H1 (cell line): ENCODE measurements around the gene GRXCR2. TPM values are rescaled to one million over a fixed set of nuclear protein-coding genes. Genes with fewer than 3 reads are reported as not detected.

Experiments
- CTCF ChIA-PET: fragments of 300-600 bp; sonication (Branson Sonifier 250); formaldehyde crosslinking; loops from one replicate; lab custom pipeline; 2021; ENCODE audit not compliant: partially characterized antibody; lab: Charles Lee
- POLR2A ChIA-PET: fragments of 300-600 bp; sonication (Branson Sonifier 250); formaldehyde crosslinking; loops from one replicate; lab custom pipeline; 2021; ENCODE audit warnings: inconsistent platforms; ENCODE audit not compliant: partially characterized antibody; lab: Charles Lee
- DNase-seq, 2 experiments: peaks; one replicate each; pipeline versions ENCODE4 v3.0.0 to v3.0.0-alpha.2; 2010 to 2022; ENCODE audit warnings: low spot score in 2 of 2, low read depth in 1 of 2, mixed read lengths in 1 of 2
- FAIRE-seq: peaks from 2 replicates; lab custom pipeline; 2011; peaks lifted over from hg19 to GRCh38; lab: Jason Lieb, UNC
- H2AFZ ChIP-seq: 2 replicates; pipeline ENCODE4 v1.8.1; 2012; ENCODE audit warnings: low read length, inconsistent platforms
- H2AK5ac ChIP-seq: 2 replicates; pipeline ENCODE4 v1.6.1; 2013; ENCODE audit warnings: low read depth, low read length
- H2BK120ac ChIP-seq: replicated peaks from 2 replicates; pipeline ENCODE3; 2013; ENCODE audit warnings: low read depth, low read length, inconsistent platforms
- H2BK12ac ChIP-seq: 2 replicates; pipeline ENCODE4 v1.6.1; 2013; ENCODE audit warnings: low read depth, low read length
- H2BK15ac ChIP-seq: 2 replicates; pipeline ENCODE4 v1.6.1; 2013; ENCODE audit warnings: low read length
- H2BK20ac ChIP-seq: 2 replicates; pipeline ENCODE4 v1.6.1; 2013; ENCODE audit warnings: low read length
- H2BK5ac ChIP-seq: 2 replicates; pipeline ENCODE4 v1.6.1; 2013; ENCODE audit warnings: low read depth, low read length
- H3K14ac ChIP-seq: 2 replicates; pipeline ENCODE4 v1.6.1; 2013; ENCODE audit warnings: inconsistent platforms; ENCODE audit not compliant: insufficient read length
- H3K18ac ChIP-seq: 2 replicates; pipeline ENCODE4 v1.6.1; 2013; ENCODE audit warnings: low read length; ENCODE audit errors: extremely low read depth
- H3K23ac ChIP-seq: 2 replicates; pipeline ENCODE4 v1.6.1; 2013; ENCODE audit warnings: inconsistent platforms; ENCODE audit not compliant: insufficient read length
- H3K23me2 ChIP-seq: 2 replicates; pipeline ENCODE4 v1.6.1; 2013; ENCODE audit warnings: low read depth, low read length
- H3K27ac ChIP-seq: 2 replicates; pipeline ENCODE4 v1.6.1; 2011; ENCODE audit warnings: low read depth, low read length, inconsistent platforms
- H3K27me3 ChIP-seq, 4 experiments: replicated peaks in 1 of 4; 1 replicate in 1 of 4; 2 replicates in 3 of 4; pipeline versions ENCODE4 v1.6.1 to v1.8.1; 2011 to 2013; ENCODE audit warnings: low read length in 3 of 4, mild to moderate bottlenecking in 3 of 4, inconsistent platforms in 2 of 4, mixed read lengths in 2 of 4, moderate library complexity in 1 of 4; ENCODE audit not compliant: control insufficient read depth in 3 of 4, insufficient read depth in 3 of 4; ENCODE audit errors: extremely low read depth in 1 of 4
- H3K36me3 ChIP-seq, 4 experiments: 2 replicates each; pipeline versions ENCODE4 v1.6.1 to v1.8.1; 2011 to 2013; ENCODE audit warnings: mild to moderate bottlenecking in 4 of 4, low read length in 3 of 4, moderate library complexity in 2 of 4, control low read depth in 1 of 4, inconsistent platforms in 1 of 4; ENCODE audit not compliant: insufficient read depth in 4 of 4, control insufficient read depth in 2 of 4
- H3K4ac ChIP-seq: replicated peaks from 2 replicates; pipeline ENCODE3; 2013; ENCODE audit warnings: low read length, low read depth, mixed read lengths, inconsistent platforms; ENCODE audit not compliant: insufficient read length
- H3K4me1 ChIP-seq, 4 experiments: replicated peaks in 1 of 4; 1 replicate in 1 of 4; 2 replicates in 3 of 4; pipeline versions ENCODE4 v1.6.1 to v1.8.1; 2011 to 2013; ENCODE audit warnings: low read length in 3 of 4, inconsistent platforms in 2 of 4, mixed read lengths in 1 of 4; ENCODE audit not compliant: insufficient read depth in 4 of 4, control insufficient read depth in 3 of 4
- H3K4me2 ChIP-seq, 2 experiments: 2 replicates each; pipeline versions ENCODE4 v1.6.1 to v1.8.1; 2011 to 2013; ENCODE audit warnings: low read depth in 2 of 2, low read length in 2 of 2, control low read depth in 1 of 2, inconsistent platforms in 1 of 2, mild to moderate bottlenecking in 1 of 2; ENCODE audit not compliant: insufficient read depth in 1 of 2
- H3K4me3 ChIP-seq, 4 experiments: fragments of 200-600, 300-600 bp in 1 of 4; sonication (generic), shearing (Covaris generic), sonication (Bioruptor Twin) in 1 of 4; 2 replicates each; pipeline versions ENCODE4 v1.5.1 to v1.8.1; 2011 to 2016; ENCODE audit warnings: low read length in 4 of 4, low read depth in 3 of 4, control low read depth in 2 of 4, inconsistent platforms in 2 of 4, mild to moderate bottlenecking in 2 of 4, mixed read lengths in 1 of 4, moderate library complexity in 1 of 4; ENCODE audit not compliant: insufficient read depth in 2 of 4; ENCODE audit errors: extremely low read depth in 1 of 4
- H3K56ac ChIP-seq: replicated peaks from 2 replicates; pipeline ENCODE3; 2013; ENCODE audit warnings: low read depth, mild to moderate bottlenecking, mixed read lengths, low read length, inconsistent platforms; ENCODE audit not compliant: insufficient read length
- H3K79me1 ChIP-seq: 2 replicates; pipeline ENCODE4 v1.6.1; 2013; ENCODE audit warnings: low read depth, low read length, control low read depth
- H3K79me2 ChIP-seq, 2 experiments: 2 replicates each; pipeline versions ENCODE4 v1.6.1 to v1.8.1; 2012 to 2013; ENCODE audit warnings: low read length in 2 of 2, mild to moderate bottlenecking in 2 of 2, inconsistent platforms in 1 of 2; ENCODE audit not compliant: insufficient read depth in 2 of 2, control insufficient read depth in 1 of 2
- H3K9ac ChIP-seq, 4 experiments: replicated peaks in 1 of 4; 1 replicate in 1 of 4; 2 replicates in 3 of 4; pipeline versions ENCODE4 v1.6.1 to v1.8.1; 2011 to 2013; ENCODE audit warnings: low read depth in 3 of 4, low read length in 3 of 4, control low read depth in 2 of 4, mild to moderate bottlenecking in 2 of 4, moderate library complexity in 2 of 4, inconsistent platforms in 1 of 4; ENCODE audit errors: extremely low read depth in 1 of 4
- H3K9me3 ChIP-seq, 2 experiments: 2 replicates each; pipeline versions ENCODE4 v1.6.1 to v1.8.1; 2012 to 2013; ENCODE audit warnings: mild to moderate bottlenecking in 2 of 2, moderate library complexity in 2 of 2, control low read depth in 1 of 2, inconsistent platforms in 1 of 2, low read depth in 1 of 2, low read length in 1 of 2, mixed read lengths in 1 of 2; ENCODE audit not compliant: insufficient read depth in 2 of 2
- H4K20me1 ChIP-seq, 2 experiments: replicated peaks in 1 of 2; 2 replicates each; pipeline versions ENCODE3 to v1.8.1; 2011 to 2013; ENCODE audit warnings: inconsistent platforms in 2 of 2, low read length in 2 of 2, mild to moderate bottlenecking in 1 of 2; ENCODE audit not compliant: insufficient read depth in 2 of 2, control insufficient read depth in 1 of 2
- H4K5ac ChIP-seq: 2 replicates; pipeline ENCODE4 v1.6.1; 2013; ENCODE audit warnings: low read length, low read depth, mixed read lengths, inconsistent platforms; ENCODE audit not compliant: insufficient read length
- H4K8ac ChIP-seq: 2 replicates; pipeline ENCODE4 v1.8.0; 2013; ENCODE audit warnings: mild to moderate bottlenecking, moderate library complexity, low read length, inconsistent platforms; ENCODE audit not compliant: insufficient read depth; ENCODE audit errors: extremely low read depth
- H4K91ac ChIP-seq: replicated peaks from 2 replicates; pipeline ENCODE3; 2013; ENCODE audit warnings: low read length, mixed read lengths, inconsistent platforms; ENCODE audit not compliant: insufficient read length
- CBX5 ChIP-seq: fragments of 300-800, 300-1000 bp; sonication (generic); IDR thresholded peaks from 2 replicates; pipeline ENCODE4 v1.7.1; 2016; ENCODE audit warnings: antibody characterized with exemption, low read length, low read depth
- CHD2 ChIP-seq: IDR thresholded peaks from 2 replicates; pipeline ENCODE4 v1.6.1; 2012; ENCODE audit warnings: low read length, improper control_type of control experiment
- HDAC2 ChIP-seq, 2 experiments: fragments of 300-600 bp in 1 of 2; sonication (generic) in 1 of 2; IDR thresholded peaks; 2 replicates each; pipeline ENCODE4 v1.6.1; 2011 to 2012; ENCODE audit warnings: low read depth in 2 of 2, low read length in 2 of 2, mild to moderate bottlenecking in 2 of 2, moderate library complexity in 2 of 2, borderline replicate concordance in 1 of 2, inconsistent platforms in 1 of 2
- KDM1A ChIP-seq: fragments of 200-600, 300-600 bp; sonication (generic); IDR thresholded peaks from 2 replicates; pipeline ENCODE4 v1.7.1; 2016; ENCODE audit warnings: mild to moderate bottlenecking, low read length, borderline replicate concordance
- KDM5A ChIP-seq: fragments of 200-600 bp; IDR thresholded peaks from 2 replicates; pipeline ENCODE4 v1.7.1; 2012; ENCODE audit warnings: mild to moderate bottlenecking, low read length, inconsistent platforms, mixed read lengths
- MAFK ChIP-seq: IDR thresholded peaks from 2 replicates; pipeline ENCODE4 v1.6.1; 2012; ENCODE audit warnings: low read depth, mild to moderate bottlenecking, improper control_type of control experiment, low read length
- NRF1 ChIP-seq: IDR thresholded peaks from 2 replicates; pipeline ENCODE4 v1.6.1; 2011; ENCODE audit warnings: mild to moderate bottlenecking, low read depth, low read length, improper control_type of control experiment
- PHF8 ChIP-seq: fragments of 200-600 bp; sonication (generic); conservative IDR thresholded peaks from 2 replicates; pipeline ENCODE4 v1.7.1; 2012; ENCODE audit warnings: low read depth, mild to moderate bottlenecking, inconsistent platforms, low read length, moderate library complexity
- POLR2A ChIP-seq, 2 experiments: IDR thresholded peaks; 1 replicate in 1 of 2; 2 replicates in 1 of 2; pipeline ENCODE4 v1.6.1; 2011; ENCODE audit warnings: low read depth in 2 of 2, low read length in 2 of 2, mild to moderate bottlenecking in 2 of 2; ENCODE audit errors: control extremely low read depth in 1 of 2
- RBBP5 ChIP-seq: IDR thresholded peaks from 2 replicates; pipeline ENCODE4 v1.7.1; 2012; ENCODE audit warnings: low read depth, mild to moderate bottlenecking, inconsistent platforms, low read length, moderate library complexity, borderline replicate concordance
- SP2 ChIP-seq: IDR thresholded peaks from 2 replicates; pipeline ENCODE4 v1.6.1; 2012; ENCODE audit warnings: mild to moderate bottlenecking, low read length, inconsistent platforms
- WGBS, 2 experiments: shearing (Covaris generic) in 1 of 2; methylation state at CpG; one replicate each; pipeline versions ENCODE4 v1.1.6 to v1.1.7; 2013 to 2015; ENCODE audit warnings: low lambda C conversion rate in 2 of 2, mixed read lengths in 2 of 2, inconsistent platforms in 1 of 2, low coverage in 1 of 2, missing lambda C conversion rate in 1 of 2; ENCODE audit not compliant: insufficient replicate concordance in 2 of 2, insufficient coverage in 1 of 2, insufficient read length in 1 of 2; ENCODE audit errors: extremely low coverage in 1 of 2, missing lambda C conversion rate in 1 of 2; 5-methylcytosine and 5-hydroxymethylcytosine counted together
- polyA plus RNA-seq, 7 experiments: library from polyadenylated mRNA; depleted of rRNA in 3 of 7; stranded (reverse) in 5 of 7; unstranded in 2 of 7; fragments of >200 nt in 5 of 7; fragments of 200-250 nt in 2 of 7; gene quantifications; 1 replicate in 5 of 7; 2 replicates in 1 of 7; 4 replicates in 1 of 7; pipeline versions ENCODE4 v1.2.1 to v1.2.3, GENCODE V29; 2011 to 2013; ENCODE audit warnings: missing spikeins in 2 of 7, mixed read lengths in 2 of 7
- total RNA-seq: library from RNA; stranded (reverse); fragmentation: NEBNext Ultra II Directional; extraction: Animal tissue kit (Norgen Biotek cat#: 25700); gene quantifications from 2 replicates; pipeline ENCODE4 v1.2.1, GENCODE V29; 2021
- TF ChIP-seq, protein P1 (sequence below): IDR thresholded peaks from 2 replicates; pipeline ENCODE4 v1.6.1; 2012; ENCODE audit warnings: inconsistent platforms

The GRXCR2 gene
- total and polyA plus RNA-seq, 2 of the 8 experiments (the other 6 are each of a cell fraction or from before 2014, with no cell fraction given) = not detected

DNA sequence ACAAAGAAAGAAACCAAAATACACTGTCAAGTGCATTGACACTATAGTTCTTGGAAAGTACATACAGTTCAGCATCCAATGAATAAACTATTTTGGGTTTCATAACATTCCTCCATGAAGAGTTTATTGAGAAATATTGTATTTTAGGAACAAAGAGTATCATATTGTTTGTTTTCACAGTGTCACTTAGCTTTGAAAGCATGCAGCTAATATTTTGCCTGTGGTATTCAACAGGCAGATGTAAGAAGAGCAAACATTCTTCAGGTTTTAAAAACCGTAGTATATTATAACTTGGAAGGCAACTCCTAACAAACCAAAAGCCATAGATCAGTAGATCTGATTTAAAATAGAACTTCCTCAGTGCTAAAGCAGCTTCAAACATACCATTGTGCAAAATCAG lies 42.2 kb downstream of the GRXCR2 start:
- Histone ChIP-seq H3K56ac (no peak overlapping the region), H2BK120ac (no peak overlapping the region), H2BK15ac (no peak overlapping the region), H3K36me3 (no peaks in the 10 kb centered on the region), H4K20me1 (no peaks in the 10 kb centered on the region), H4K8ac (no peak overlapping the region), H2BK12ac (no peak overlapping the region), H3K4ac (no peak overlapping the region), H3K9me3 (no peaks in the 10 kb centered on the region), H3K18ac (no peak overlapping the region), H3K79me1 (no peaks in the 10 kb centered on the region), H4K5ac (no peak overlapping the region), H2BK20ac (no peak overlapping the region), H3K27ac (no peak overlapping the region), H3K27me3 (peaks cover 0 to 12% (median 10%) of the 10 kb centered on the region in 4 experiments; a peak in 6 of 7 replicates), H3K4me2 (no peak overlapping the region), H4K91ac (no peak overlapping the region), H2AFZ (no peak overlapping the region), H3K23ac (no peak overlapping the region), H2BK5ac (no peak overlapping the region), H3K4me1 (peaks cover 0 to 1% (median under 1%) of the 10 kb centered on the region in 4 experiments; a peak in 4 of 7 replicates), H3K23me2 (peaks cover 7% of the 10 kb centered on the region; the same call in 1 of the 2 replicates), H3K79me2 (no peaks in the 10 kb centered on the region), H3K9ac (no peak overlapping the region), H2AK5ac (no peak overlapping the region), H3K14ac (no peak overlapping the region), H3K4me3 (no peak overlapping the region)
- no peak for DNase-seq
- 48% methylated on average over 1 of the region's 1 CpG; no CpG with 5 or more reads in 1 of the 2 experiments for WGBS, 2 experiments
- TF ChIP-seq PHF8 = no peak
- no peak for TF ChIP-seq KDM1A
- no peak for TF ChIP-seq CHD2
- no peak for TF ChIP-seq POLR2A (IDR thresholded peaks at IDR 0.05; ENCODE audit: control extremely low read depth in 1 of 2, low read depth in 2 of 2, low read length in 2 of 2)
- TF ChIP-seq NRF1 = no peak
- TF ChIP-seq HDAC2 (IDR thresholded peaks at IDR 0.05; ENCODE audit: borderline replicate concordance in 1 of 2, low read depth in 2 of 2, low read length in 2 of 2) = no peak
- no peak for TF ChIP-seq RBBP5
- TF ChIP-seq, protein P1, sequence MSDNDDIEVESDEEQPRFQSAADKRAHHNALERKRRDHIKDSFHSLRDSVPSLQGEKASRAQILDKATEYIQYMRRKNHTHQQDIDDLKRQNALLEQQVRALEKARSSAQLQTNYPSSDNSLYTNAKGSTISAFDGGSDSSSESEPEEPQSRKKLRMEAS = no peak
- TF ChIP-seq KDM5A = no peak
- TF ChIP-seq CBX5 = no peak
- TF ChIP-seq MAFK = no peak
- TF ChIP-seq SP2 = no peak
- FAIRE-seq = no peak
- POLR2A ChIA-PET = no interaction called here
- CTCF ChIA-PET = interaction anchor here (1.0 to 3.7 kb wide), 4 partner anchors 56 to 221 kb away, joined by 3 to 13 read pairs (median 4); no protein-coding TSS in a partner anchor
